GM12875 (cell line): Measurements from ENCODE around the gene MBLAC2.

Source experiments
- H3K4me3 ChIP-seq: one replicate; pipeline ENCODE4 v1.5.1; 2011; ENCODE audit warnings: low read depth, low read length, control low read depth
- CTCF ChIP-seq: IDR thresholded peaks from 2 replicates; pipeline ENCODE4 v1.5.1; 2011; ENCODE audit warnings: low read depth, mild to moderate bottlenecking, control low read depth, inconsistent platforms, low read length, moderate library complexity, borderline replicate concordance; ENCODE audit not compliant: insufficient read depth

Gene MBLAC2

GRCh38 chr5:90474235-90475107, at the start of gene MBLAC2, which contains the start of gene POLR3G:
Gene MBLAC2 (minus strand): TSS chr5:90474771. CDS start chr5:90474292, 479 bp downstream.
Gene POLR3G (plus strand): TSS chr5:90474864. CDS start chr5:90485568, 10,704 bp downstream.
- peak; percentile 54 for TF ChIP-seq CTCF
- H3K4me3 ChIP-seq, result peak within 1 kb of the TSS; percentile 82

DNA sequence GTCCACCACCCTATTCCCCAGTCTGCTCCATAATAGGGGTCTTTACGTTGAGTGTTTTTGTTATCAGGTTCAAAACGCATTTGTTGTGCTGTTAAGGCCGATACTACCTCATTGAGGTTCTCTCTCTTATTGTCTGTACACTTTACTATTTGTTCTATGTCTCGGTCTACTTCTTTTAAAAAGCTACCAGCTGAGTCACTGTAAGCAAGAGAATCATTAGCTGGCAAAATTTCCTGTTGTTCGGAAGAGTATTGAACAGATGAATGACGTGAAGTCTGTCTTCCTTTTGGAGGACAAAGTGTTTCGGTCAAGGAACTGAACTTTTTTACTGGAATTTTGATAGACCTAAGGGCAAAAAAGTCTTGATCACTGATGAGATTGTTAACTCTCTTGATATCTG, 44.5 kb upstream of the MBLAC2 start:
- no peak for TF ChIP-seq CTCF

GRCh38 chr5:90518661-90519060, 44.1 kb upstream of the MBLAC2 start:
- no peak for TF ChIP-seq CTCF
- H3K4me3 ChIP-seq, result no peak overlapping the region

More for the DNA sequence above, 44.5 kb upstream of the MBLAC2 start:
- no peak overlapping the region for H3K4me3 ChIP-seq

GRCh38 chr5:90514520-90514919, 39.9 kb upstream of the MBLAC2 start:
- TF ChIP-seq CTCF, result no peak
- no peak overlapping the region for H3K4me3 ChIP-seq

- no peak for TF ChIP-seq CTCF
- H3K4me3 ChIP-seq, result no peak overlapping the region
Measured at GRCh38 chr5:90510438-90510837, 35.9 kb upstream of the MBLAC2 start.

DNA sequence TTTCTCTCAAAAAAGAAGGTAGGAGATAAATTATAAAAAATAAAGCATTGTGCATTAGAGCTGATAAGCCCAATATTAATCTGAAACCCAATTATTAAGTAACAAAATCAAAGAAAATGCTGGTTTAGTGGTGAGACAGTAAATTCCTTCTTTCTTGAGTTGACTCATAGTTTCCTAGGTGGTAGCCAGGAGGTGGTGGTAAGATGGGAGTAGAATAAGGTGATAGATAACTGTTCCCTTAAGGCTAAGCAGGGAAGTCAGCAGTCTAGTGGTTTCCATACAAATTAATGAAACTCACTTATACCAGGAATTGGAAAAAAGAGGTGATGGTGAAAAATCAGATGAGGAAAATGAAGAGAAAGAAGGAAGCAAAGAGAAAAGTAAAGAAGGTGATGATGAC, 31.6 kb upstream of the MBLAC2 start:
- H3K4me3 ChIP-seq, result no peak overlapping the region
- no peak for TF ChIP-seq CTCF

GRCh38 chr5:90504743-90505142, 30.2 kb upstream of the MBLAC2 start:
- no peak overlapping the region for H3K4me3 ChIP-seq
- no peak for TF ChIP-seq CTCF
